Endothelial cell (in vitro differentiated cells): ENCODE measurements around the gene RHO. TPM values are rescaled to one million over a fixed set of nuclear protein-coding genes. Genes with fewer than 3 reads are reported as not detected.
"Not testable (repeated sequence)": the region's sequence is repeated elsewhere in the genome, so short reads cannot be mapped to it uniquely, and the experiment has no call there.

Experiments used
- DNase-seq: peaks from one replicate; pipeline ENCODE4 v3.0.0; 2021; ENCODE audit warnings: low spot score
- H3K27ac Mint-ChIP-seq: one replicate; pipeline ENCODE4 v1.8.0; 2021; ENCODE audit warnings: mixed read lengths, inconsistent platforms; ENCODE audit not compliant: unreplicated experiment
- H3K27me3 Mint-ChIP-seq: one replicate; pipeline ENCODE4 v1.8.0; 2021; ENCODE audit warnings: mild to moderate bottlenecking, moderate library complexity, mixed read lengths, inconsistent platforms; ENCODE audit not compliant: unreplicated experiment
- H3K36me3 Mint-ChIP-seq: one replicate; pipeline ENCODE4 v1.8.0; 2021; ENCODE audit warnings: mild to moderate bottlenecking, low read depth, mixed read lengths, inconsistent platforms; ENCODE audit not compliant: unreplicated experiment
- H3K4me1 Mint-ChIP-seq: one replicate; pipeline ENCODE4 v1.8.0; 2021; ENCODE audit warnings: mild to moderate bottlenecking, mixed read lengths, inconsistent platforms; ENCODE audit not compliant: unreplicated experiment
- H3K4me3 Mint-ChIP-seq: one replicate; pipeline ENCODE4 v1.8.0; 2021; ENCODE audit warnings: mild to moderate bottlenecking, mixed read lengths, inconsistent platforms; ENCODE audit not compliant: unreplicated experiment
- H3K9me3 Mint-ChIP-seq: one replicate; pipeline ENCODE4 v1.8.0; 2021; ENCODE audit warnings: mixed read lengths, inconsistent platforms; ENCODE audit not compliant: unreplicated experiment
- total RNA-seq: library from RNA; stranded (reverse); fragmentation: NEBNext Ultra II Directional; extraction: Animal tissue kit (Norgen Biotek cat#: 25700); gene quantifications from one replicate; pipeline ENCODE4 v1.2.1, GENCODE V29; 2021; ENCODE audit not compliant: unreplicated experiment
- TF ChIP-seq, protein P1 (sequence below): fragments of 200-600 bp; sonication (generic); IDR thresholded peaks from one replicate; pipeline ENCODE4 v1.5.0; 2021; ENCODE audit warnings: antibody characterized with exemption; ENCODE audit not compliant: unreplicated experiment

Gene RHO
- total RNA-seq, 1 donor from 2014 or later = not detected

DNA sequence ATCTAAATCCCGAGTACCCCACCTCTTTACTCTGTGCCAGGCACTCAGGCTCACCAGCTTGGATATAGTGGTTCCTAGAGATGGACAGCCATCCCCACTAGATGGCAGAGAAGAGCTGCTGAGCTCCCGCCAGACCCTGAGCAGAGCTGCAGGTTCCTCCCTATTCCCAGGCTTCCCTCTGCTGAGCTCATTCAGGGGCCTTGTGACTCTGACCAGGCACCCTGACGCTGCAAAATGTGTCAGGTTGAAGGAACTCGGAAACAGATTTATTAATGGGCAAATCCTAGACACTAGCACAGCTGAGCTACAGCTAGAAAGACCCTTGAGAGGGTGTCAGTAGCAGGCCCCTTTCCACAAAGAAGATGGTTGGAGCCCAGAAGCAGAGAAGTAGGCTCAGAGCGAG, 38.2 kb upstream of the RHO start:
- peak; percentile 75 for DNase-seq
- no peaks in the 10 kb centered on the region for H3K9me3 Mint-ChIP-seq
- TF ChIP-seq, protein P1, sequence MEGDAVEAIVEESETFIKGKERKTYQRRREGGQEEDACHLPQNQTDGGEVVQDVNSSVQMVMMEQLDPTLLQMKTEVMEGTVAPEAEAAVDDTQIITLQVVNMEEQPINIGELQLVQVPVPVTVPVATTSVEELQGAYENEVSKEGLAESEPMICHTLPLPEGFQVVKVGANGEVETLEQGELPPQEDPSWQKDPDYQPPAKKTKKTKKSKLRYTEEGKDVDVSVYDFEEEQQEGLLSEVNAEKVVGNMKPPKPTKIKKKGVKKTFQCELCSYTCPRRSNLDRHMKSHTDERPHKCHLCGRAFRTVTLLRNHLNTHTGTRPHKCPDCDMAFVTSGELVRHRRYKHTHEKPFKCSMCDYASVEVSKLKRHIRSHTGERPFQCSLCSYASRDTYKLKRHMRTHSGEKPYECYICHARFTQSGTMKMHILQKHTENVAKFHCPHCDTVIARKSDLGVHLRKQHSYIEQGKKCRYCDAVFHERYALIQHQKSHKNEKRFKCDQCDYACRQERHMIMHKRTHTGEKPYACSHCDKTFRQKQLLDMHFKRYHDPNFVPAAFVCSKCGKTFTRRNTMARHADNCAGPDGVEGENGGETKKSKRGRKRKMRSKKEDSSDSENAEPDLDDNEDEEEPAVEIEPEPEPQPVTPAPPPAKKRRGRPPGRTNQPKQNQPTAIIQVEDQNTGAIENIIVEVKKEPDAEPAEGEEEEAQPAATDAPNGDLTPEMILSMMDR = peak; percentile 64
- peak overlapping the region; percentile 48 for H3K27ac Mint-ChIP-seq
- H3K4me1 Mint-ChIP-seq = peaks cover 75% of the 10 kb centered on the region
- peaks cover 7% of the 10 kb centered on the region for H3K27me3 Mint-ChIP-seq
- H3K4me3 Mint-ChIP-seq = no peak overlapping the region
- H3K36me3 Mint-ChIP-seq = peaks cover 8% of the 10 kb centered on the region

DNA sequence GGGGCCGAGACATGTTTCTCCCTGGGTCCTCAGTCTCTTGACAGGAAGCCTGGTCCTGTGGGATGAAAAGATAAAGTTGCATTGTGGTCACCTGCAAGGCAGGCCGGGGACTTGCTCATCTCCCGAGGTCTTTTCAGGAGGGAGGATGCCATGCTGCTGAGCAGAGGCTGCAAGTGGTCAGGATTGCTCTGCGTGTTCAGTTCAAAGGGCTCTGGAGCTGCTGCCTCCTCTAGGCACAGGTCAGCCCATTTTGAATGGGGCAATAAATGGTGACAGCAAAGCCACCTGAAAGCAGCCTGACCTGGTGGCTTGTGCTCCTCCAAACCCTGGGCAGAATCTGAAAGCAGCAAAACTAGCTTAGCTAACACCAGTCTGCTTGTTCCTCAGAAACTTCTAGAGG, 37.4 kb upstream of the RHO start:
- not testable (repeated sequence) for H3K36me3 Mint-ChIP-seq, H3K4me3 Mint-ChIP-seq, H3K27me3 Mint-ChIP-seq, DNase-seq, H3K27ac Mint-ChIP-seq, H3K9me3 Mint-ChIP-seq
- H3K4me1 Mint-ChIP-seq = peaks cover 73% of the 10 kb centered on the region

DNA sequence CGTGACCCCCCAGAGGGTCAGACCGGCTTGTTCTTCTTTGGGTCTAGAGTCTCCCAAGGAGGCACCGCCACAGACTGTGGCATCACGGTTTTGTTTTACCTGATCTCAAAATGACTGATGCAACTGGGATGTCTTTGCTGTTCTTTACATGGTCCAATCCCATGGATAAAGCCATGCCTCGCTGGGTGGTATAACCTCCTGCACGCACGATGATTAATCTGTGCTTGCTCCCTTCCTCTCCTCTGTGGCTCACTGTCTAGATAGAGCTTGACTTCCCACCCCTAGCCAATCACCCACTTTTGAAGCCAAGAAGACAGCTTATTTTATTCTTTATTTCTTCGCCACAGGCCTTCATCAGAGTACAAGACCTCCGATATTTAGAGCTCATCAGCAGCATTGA, 36.6 kb upstream of the RHO start:
- no peak overlapping the region for H3K27ac Mint-ChIP-seq
- peaks cover 2% of the 10 kb centered on the region for H3K27me3 Mint-ChIP-seq
- peaks cover 70% of the 10 kb centered on the region for H3K4me1 Mint-ChIP-seq
- no peaks in the 10 kb centered on the region for H3K9me3 Mint-ChIP-seq
- H3K36me3 Mint-ChIP-seq = peaks cover 12% of the 10 kb centered on the region
- H3K4me3 Mint-ChIP-seq = no peak overlapping the region
- DNase-seq = no peak
- TF ChIP-seq, protein P1 = no peak

DNA sequence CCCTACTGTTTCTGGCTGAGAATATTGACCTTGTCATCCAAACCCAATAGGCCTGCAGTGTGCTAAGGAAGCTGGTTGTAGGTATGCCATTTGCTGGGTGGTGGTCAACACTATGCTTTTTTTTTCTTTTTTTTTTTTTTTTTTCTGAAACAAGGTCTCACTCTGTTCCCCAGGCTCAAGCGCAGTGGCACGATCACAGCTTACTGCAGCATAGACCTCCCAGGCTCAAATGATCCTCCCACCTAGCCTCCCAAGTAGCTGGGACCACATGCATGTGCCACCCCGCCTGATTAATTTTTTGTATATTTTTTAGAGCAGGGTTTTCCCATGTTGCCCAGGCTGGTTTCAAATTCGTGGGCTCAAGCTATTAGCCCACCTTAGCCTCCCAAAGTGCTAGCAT, 35.7 kb upstream of the RHO start:
- H3K36me3 Mint-ChIP-seq = peaks cover 12% of the 10 kb centered on the region
- TF ChIP-seq, protein P1 = no peak
- H3K27me3 Mint-ChIP-seq = peaks cover 4% of the 10 kb centered on the region
- DNase-seq = no peak
- H3K4me3 Mint-ChIP-seq = no peak overlapping the region
- no peaks in the 10 kb centered on the region for H3K9me3 Mint-ChIP-seq
- no peak overlapping the region for H3K27ac Mint-ChIP-seq
- H3K4me1 Mint-ChIP-seq = peaks cover 67% of the 10 kb centered on the region

DNA sequence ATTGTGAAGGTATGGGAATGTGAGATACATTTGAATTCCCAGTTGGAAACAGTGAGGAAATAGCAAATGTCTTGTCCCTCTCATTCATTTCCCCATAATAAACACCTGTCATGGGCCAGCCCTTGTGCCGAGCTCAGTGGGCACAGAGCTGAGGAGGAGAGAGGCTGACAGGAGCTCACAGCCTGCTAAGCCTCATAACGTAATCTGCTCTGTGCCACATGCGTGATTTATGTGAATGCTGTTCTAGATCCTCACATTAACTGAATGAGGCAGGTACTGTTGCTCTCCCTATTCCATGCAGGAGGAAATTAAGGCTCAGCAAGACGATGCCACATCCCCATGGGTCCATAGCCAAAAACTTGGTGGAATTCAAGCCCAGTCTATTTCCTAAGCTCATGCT, 35.2 kb upstream of the RHO start:
- peaks cover 4% of the 10 kb centered on the region for H3K27me3 Mint-ChIP-seq
- TF ChIP-seq, protein P1 = no peak
- no peak overlapping the region for H3K27ac Mint-ChIP-seq
- DNase-seq = no peak
- no peaks in the 10 kb centered on the region for H3K9me3 Mint-ChIP-seq
- no peak overlapping the region for H3K4me3 Mint-ChIP-seq
- peaks cover 67% of the 10 kb centered on the region for H3K4me1 Mint-ChIP-seq
- H3K36me3 Mint-ChIP-seq = peaks cover 12% of the 10 kb centered on the region

DNA sequence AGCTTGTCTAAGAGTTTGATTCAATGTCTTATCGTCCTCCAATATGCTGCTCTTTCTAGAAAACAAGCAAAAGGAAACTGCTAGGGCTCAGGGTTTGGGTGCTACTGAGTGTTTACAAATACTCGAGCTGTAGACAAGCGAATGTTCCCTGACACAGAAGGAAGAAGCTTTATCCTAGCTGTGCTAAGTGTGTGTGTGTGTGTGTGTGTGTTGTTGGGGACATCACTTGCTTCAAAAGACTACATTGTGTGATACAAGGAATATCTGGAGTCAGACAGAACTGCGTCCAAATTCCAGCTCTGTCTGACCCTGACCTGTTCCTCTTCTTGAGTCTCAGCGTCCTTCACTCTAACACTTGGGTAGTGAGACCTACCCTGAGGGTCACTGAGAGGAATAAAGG, 33.9 kb upstream of the RHO start:
- peak overlapping the region; percentile 95 for H3K27ac Mint-ChIP-seq
- not testable (repeated sequence) for H3K36me3 Mint-ChIP-seq, DNase-seq

DNA sequence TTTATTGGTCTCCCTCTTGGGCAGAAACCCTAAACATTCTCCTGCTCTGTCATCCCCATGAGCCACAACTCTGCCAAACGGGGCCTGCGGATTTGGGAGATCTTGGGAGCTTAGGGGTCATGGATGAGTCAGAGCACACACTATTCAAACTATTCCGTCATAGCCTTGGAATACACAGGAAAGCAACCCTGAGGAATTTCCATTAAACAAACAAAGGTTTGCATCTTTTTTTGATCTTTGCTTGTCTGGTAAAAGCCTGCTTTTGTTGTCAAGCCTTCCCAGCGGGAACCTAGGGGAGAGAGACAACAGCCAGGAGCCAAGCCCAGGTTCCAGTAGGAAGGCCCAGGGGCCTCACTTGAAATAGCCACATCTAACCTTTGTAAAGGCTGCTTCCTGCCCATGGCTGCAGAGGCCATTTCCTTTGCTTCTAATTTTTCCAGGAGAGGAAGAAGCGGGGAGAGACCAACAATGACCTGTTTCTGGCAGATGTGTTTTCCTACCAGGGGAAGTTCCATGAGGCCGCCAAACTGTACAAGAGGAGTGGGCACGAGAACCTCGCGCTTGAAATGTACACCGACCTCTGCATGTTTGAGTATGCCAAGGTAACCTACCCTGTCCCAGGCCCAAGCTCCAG, 33.3 kb upstream of the RHO start:
- H3K27me3 Mint-ChIP-seq, DNase-seq, H3K4me3 Mint-ChIP-seq, H3K9me3 Mint-ChIP-seq, H3K36me3 Mint-ChIP-seq: not testable (repeated sequence)
- H3K4me1 Mint-ChIP-seq = peaks cover 78% of the 10 kb centered on the region
- peak overlapping the region; percentile 95 for H3K27ac Mint-ChIP-seq

More for the DNA sequence above, 33.9 kb upstream of the RHO start:
- H3K9me3 Mint-ChIP-seq, H3K27me3 Mint-ChIP-seq, H3K4me3 Mint-ChIP-seq: not testable (repeated sequence)
- H3K4me1 Mint-ChIP-seq = peaks cover 73% of the 10 kb centered on the region

DNA sequence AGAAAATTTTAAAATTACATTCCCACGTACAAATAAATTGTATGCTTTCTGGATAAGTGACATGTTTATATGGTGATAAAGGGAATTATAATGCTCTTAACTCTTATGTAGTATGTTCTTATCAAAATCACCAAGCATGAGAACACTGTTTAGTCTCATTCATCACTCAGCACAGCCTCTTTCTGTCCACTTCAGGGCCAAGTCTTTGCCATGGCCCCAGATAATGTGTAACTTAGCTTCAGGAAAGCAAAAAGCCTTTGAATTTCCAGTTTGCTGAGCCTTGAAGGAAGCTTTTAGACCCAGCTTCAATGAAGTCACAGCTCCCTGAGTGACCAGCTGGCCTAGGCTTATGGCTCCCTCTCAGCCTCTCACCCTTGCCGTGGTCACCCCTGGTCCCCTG, 30.6 kb upstream of the RHO start:
- Mint-ChIP-seq H3K27ac (peak overlapping the region; percentile 67), H3K4me1 (peaks cover 80% of the 10 kb centered on the region)
- H3K9me3 Mint-ChIP-seq, H3K4me3 Mint-ChIP-seq, DNase-seq, H3K27me3 Mint-ChIP-seq, H3K36me3 Mint-ChIP-seq: not testable (repeated sequence)
